Right cardiac atrium (tissue), 5 donors: ENCODE data around the gene NEK1. TPM values are rescaled to one million over a fixed set of nuclear protein-coding genes. Genes with fewer than 3 reads are reported as not detected.

Experiments used
- ATAC-seq, 2 donors: fragments of 200-7000 bp; cut with Tn5 transposase; one replicate each; pipeline versions ENCODE4 v1.8.0 to v1.9.1; 2020; ENCODE audit warnings: moderate library complexity in 2 of 2, mild to moderate bottlenecking in 1 of 2
- DNase-seq, 3 donors: peaks; one replicate each; pipeline ENCODE4 v3.0.0-alpha.2; 2020
- H3K27ac ChIP-seq: one replicate; pipeline ENCODE4 v1.5.1; 2013; ENCODE audit warnings: mild to moderate bottlenecking, low read length, control low read depth, moderate library complexity
- H3K27me3 ChIP-seq: one replicate; pipeline ENCODE4 v1.6.1; 2013; ENCODE audit not compliant: control insufficient read depth, insufficient read depth
- H3K4me1 ChIP-seq: one replicate; pipeline ENCODE4 v1.6.1; 2013; ENCODE audit warnings: low read length; ENCODE audit not compliant: control insufficient read depth, insufficient read depth
- H3K4me3 ChIP-seq: one replicate; pipeline ENCODE4 v1.5.1; 2013; ENCODE audit warnings: low read length, control low read depth
- H3K9me3 ChIP-seq: one replicate; pipeline ENCODE4 v1.6.1; 2013; ENCODE audit warnings: low read length; ENCODE audit not compliant: control insufficient read depth
- WGBS: extraction: QIAGEN DNeasy Blood & Tissue Kit; methylation state at CpG from one replicate; pipeline ENCODE4 v1.1.7; 2013; 5-methylcytosine and 5-hydroxymethylcytosine counted together
- intact Hi-C, 4 donors: fragments of 100-400 bp; cut with DNase I; formaldehyde crosslinking; loops; one replicate each; pipeline versions ENCODE4 v1.11.0 to v1.14.0; 2022 to 2023
- long read RNA-seq, 4 donors: library from polyadenylated mRNA; unstranded; transcript quantifications; one replicate each; pipeline ENCODE4 v2.0.0, GENCODE V29; 2020 to 2021
- polyA plus RNA-seq: library from polyadenylated mRNA; stranded (reverse); fragments of 200-250 nt; gene quantifications from one replicate; pipeline ENCODE4 v1.2.3, GENCODE V29; 2013
- total RNA-seq, 4 donors: library from RNA; stranded (reverse); fragmentation: NEBNext Ultra II Directional; extraction: Animal tissue kit (Norgen Biotek cat#: 25700); gene quantifications; one replicate each; pipeline ENCODE4 v1.2.1, GENCODE V29; 2021
- donor health status: healthy with polysubstance abuse.
- donor health status: DM: no; HTN: yes; CAD: no.
- donor health status: DM: no; HTN: no; CAD: no.
- donor health status: DM: no; HTN: yes; CAD: no; lungs with severe emphysema.
- donor health status: DM: yes; HTN: yes; CAD: no.

Gene NEK1
- 10 to 100 TPM; 13.6 to 16.9 (median 15.2) TPM for total RNA-seq
- polyA plus RNA-seq, result 5.5 TPM
- long read RNA-seq, donor 1, full-length matches to known transcripts, result 1 of 26 reads
- long read RNA-seq, donor 1, partial matches to known transcripts, result 17 of 26 reads
- long read RNA-seq, donor 1, other reads (novel, unspliced or antisense), result 8 of 26 reads
- long read RNA-seq, donor 2, partial matches to known transcripts, result 1 of 2 reads
- long read RNA-seq, donor 2, other reads (novel, unspliced or antisense), result 1 of 2 reads
- long read RNA-seq, donor 3, partial matches to known transcripts, result 35 of 43 reads
- long read RNA-seq, donor 3, other reads (novel, unspliced or antisense), result 8 of 43 reads
- long read RNA-seq, donor 4, partial matches to known transcripts, result 2 of 3 reads
- long read RNA-seq, donor 4, other reads (novel, unspliced or antisense), result 1 of 3 reads

- H3K4me3 ChIP-seq, result peak within 1 kb of the TSS; percentile 60
- under 1% methylated on average over 61 of the region's 61 CpGs for WGBS
- H3K27me3 ChIP-seq, result no peaks in the 10 kb centered on the region
- peak within 1 kb of the TSS; percentile 76 for H3K27ac ChIP-seq
- peak; percentile 92 to 96 (median 96) for DNase-seq
- intact Hi-C loops, result no loop called here
- no peaks in the 10 kb centered on the region for H3K4me1 ChIP-seq
- peak; percentile 99 for ATAC-seq
- H3K9me3 ChIP-seq, result no peaks in the 10 kb centered on the region
Measured at GRCh38 chr4:169611991-169612870, at the start of gene NEK1. TSS of gene NEK1 (minus strand) at chr4:169612583. CDS start at chr4:169602630, 9,953 bp downstream.

DNA sequence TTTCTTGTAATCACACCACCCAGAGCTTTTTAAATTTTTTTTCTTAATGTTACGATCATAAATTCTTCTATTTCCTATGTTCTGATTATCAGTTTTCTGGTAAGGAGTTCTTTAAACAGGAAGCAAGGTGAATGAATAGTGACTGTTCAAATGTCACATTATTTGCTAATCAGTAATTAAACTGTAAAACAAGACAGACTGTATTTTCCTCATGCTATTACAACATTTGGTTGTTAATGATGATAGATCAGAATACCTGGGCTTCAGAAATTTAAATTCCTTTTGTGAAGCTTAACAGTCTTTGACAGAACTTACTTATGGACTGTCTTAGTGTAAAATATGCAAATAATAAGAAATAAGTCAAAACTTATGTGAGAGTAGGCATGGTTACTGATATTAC is 49.4 kb upstream of the NEK1 start:
- Histone ChIP-seq H3K4me1 (peaks cover 4% of the 10 kb centered on the region), H3K4me3 (peak overlapping the region; percentile 50), H3K27me3 (no peaks in the 10 kb centered on the region), H3K27ac (no peak overlapping the region), H3K9me3 (no peaks in the 10 kb centered on the region)
- ATAC-seq, result no peak
- WGBS, result 71% methylated on average over 1 of the region's 1 CpG
- DNase-seq, result no peak
- intact Hi-C loops, result loop anchor here in 2 of 4 donors (5.0 kb wide), 1 partner anchor 39 kb away; the partner anchor contains the start of gene CLCN3 (in 2 of the 2)

DNA sequence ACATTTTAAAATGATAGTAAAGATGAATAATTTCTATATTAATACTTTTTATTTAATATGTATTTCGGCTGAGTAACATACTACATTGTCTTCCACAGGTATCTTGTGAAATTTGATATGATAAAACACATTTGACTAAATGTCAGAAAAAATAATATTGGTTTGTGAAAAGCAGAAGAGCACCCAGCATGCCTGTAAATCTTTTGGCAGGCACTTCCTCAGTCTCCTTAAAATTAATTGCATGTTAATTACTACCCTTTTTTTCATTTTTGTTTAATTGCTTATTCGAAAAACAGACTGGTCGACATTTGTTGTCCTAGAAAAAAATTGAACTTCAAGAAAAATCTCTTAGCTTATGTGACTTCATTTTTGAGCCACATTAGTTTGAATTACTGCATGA is 48.5 kb upstream of the NEK1 start:
- H3K9me3 ChIP-seq, result no peaks in the 10 kb centered on the region
- intact Hi-C loops, result loop anchor here in 2 of 4 donors (5.0 kb wide), 1 partner anchor 39 kb away; the partner anchor contains the start of gene CLCN3 (in 2 of the 2)
- DNase-seq, result no peak
- H3K4me3 ChIP-seq, result peak overlapping the region; percentile 86
- no peaks in the 10 kb centered on the region for H3K27me3 ChIP-seq
- WGBS, result 50% methylated on average over 3 of the region's 3 CpGs
- H3K4me1 ChIP-seq, result peaks cover 6% of the 10 kb centered on the region
- no peak for ATAC-seq
- H3K27ac ChIP-seq, result no peak overlapping the region

- H3K4me3 ChIP-seq, result peak overlapping the region; percentile 86
- 3% methylated on average over 14 of the region's 14 CpGs for WGBS
- peak; percentile 64 to 83 (median 73) for DNase-seq
- H3K27me3 ChIP-seq, result no peaks in the 10 kb centered on the region
- peak; percentile 98 to 100 for ATAC-seq
- H3K4me1 ChIP-seq, result peaks cover 6% of the 10 kb centered on the region
- no peaks in the 10 kb centered on the region for H3K9me3 ChIP-seq
- H3K27ac ChIP-seq, result peak overlapping the region; percentile 96
- intact Hi-C loops, result loop anchor here in 3 of 4 donors (5.0 kb wide), 1 partner anchor 38 kb away; the partner anchor contains the start of gene CLCN3 (in 3 of the 3)
Measured at GRCh38 chr4:169659716-169660670, 47.6 kb upstream of the NEK1 start.

GRCh38 chr4:169658975-169659715 is 46.8 kb upstream of the NEK1 start:
- Histone ChIP-seq H3K9me3 (no peaks in the 10 kb centered on the region), H3K4me3 (peak overlapping the region; percentile 86), H3K27me3 (no peaks in the 10 kb centered on the region), H3K27ac (no peak overlapping the region), H3K4me1 (peaks cover 6% of the 10 kb centered on the region)
- intact Hi-C loops, result loop anchor here in 1 of 4 donors (5.0 kb wide), 1 partner anchor 37 kb away; the partner anchor contains the start of gene CLCN3
- no peak for DNase-seq
- ATAC-seq, result no peak
- 55% methylated on average over 6 of the region's 6 CpGs for WGBS

- Histone ChIP-seq H3K27me3 (no peaks in the 10 kb centered on the region), H3K27ac (no peak overlapping the region), H3K9me3 (no peaks in the 10 kb centered on the region), H3K4me1 (peaks cover 4% of the 10 kb centered on the region), H3K4me3 (no peak overlapping the region)
- intact Hi-C loops, result loop anchor here in 1 of 4 donors (5.0 kb wide), 1 partner anchor 36 kb away; the partner anchor contains the start of gene CLCN3
- ATAC-seq (no peak), DNase-seq (no peak)
- WGBS, result 88% methylated on average over 2 of the region's 2 CpGs
Measured at GRCh38 chr4:169658196-169658595, 45.8 kb upstream of the NEK1 start.

DNA sequence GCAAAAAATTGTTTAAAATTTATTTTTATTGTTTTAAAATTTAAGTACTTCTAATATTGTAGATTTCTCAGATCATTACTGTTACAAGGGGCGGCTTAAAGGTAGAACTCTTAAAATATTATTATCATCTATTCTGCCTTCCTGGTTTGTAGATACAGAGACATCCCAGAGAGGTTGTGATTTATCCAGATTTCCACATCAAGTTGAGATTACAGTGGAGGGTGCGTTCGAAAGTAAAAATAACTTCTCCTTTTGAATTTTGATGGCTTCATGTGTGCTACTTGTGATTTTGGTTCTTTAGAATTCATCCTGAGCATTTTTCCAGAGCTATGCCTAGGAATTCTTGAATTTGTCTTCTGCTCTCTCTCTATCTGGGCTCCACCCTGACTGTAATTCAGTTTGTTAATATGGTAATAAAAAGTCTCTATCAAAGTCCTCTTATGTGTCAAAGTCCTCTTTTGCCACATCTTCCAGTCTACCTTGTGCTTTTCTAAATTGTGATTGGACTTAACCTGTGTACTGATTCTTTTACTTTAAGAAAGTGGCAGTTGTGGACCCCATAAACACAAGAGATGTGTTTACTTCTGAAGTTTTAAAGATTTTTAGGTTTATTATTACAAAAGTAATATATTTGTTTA is 45.2 kb upstream of the NEK1 start:
- Histone ChIP-seq H3K27me3 (no peaks in the 10 kb centered on the region), H3K9me3 (no peaks in the 10 kb centered on the region), H3K4me3 (no peak overlapping the region), H3K27ac (no peak overlapping the region), H3K4me1 (peaks cover 4% of the 10 kb centered on the region)
- DNase-seq, result no peak
- 73% methylated on average over 3 of the region's 3 CpGs for WGBS
- ATAC-seq, result no peak
- intact Hi-C loops, result loop anchor here in 1 of 4 donors (5.0 kb wide), 1 partner anchor 35 kb away; the partner anchor contains the start of gene CLCN3

DNA sequence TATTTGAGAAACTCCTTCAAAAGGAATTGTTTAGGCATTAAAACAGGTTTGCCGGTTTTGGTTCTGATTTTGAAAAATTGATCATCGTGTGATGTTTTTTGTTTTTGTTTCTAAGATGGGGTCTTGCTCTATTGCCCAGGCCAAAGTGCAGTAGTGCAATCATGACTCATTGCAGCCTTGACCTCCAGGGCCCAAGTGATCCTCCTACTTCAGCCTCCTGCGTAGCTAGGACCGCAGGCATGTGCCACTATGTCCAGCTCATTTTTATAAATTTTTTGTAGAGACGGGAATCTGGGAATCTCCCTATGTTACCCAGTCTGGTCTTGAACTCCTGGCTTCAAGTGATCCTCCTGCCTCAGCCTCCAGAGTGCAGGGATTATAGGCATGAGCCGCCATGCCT is 43.0 kb upstream of the NEK1 start:
- no peak overlapping the region for H3K27ac ChIP-seq
- no peaks in the 10 kb centered on the region for H3K9me3 ChIP-seq
- intact Hi-C loops, result loop anchor here in 1 of 4 donors (5.0 kb wide), 1 partner anchor 33 kb away; the partner anchor contains the start of gene CLCN3
- H3K27me3 ChIP-seq, result no peaks in the 10 kb centered on the region
- peaks cover 4% of the 10 kb centered on the region for H3K4me1 ChIP-seq
- WGBS, result 98% methylated on average over 6 of the region's 6 CpGs
- DNase-seq (no peak), ATAC-seq (no peak)
- no peak overlapping the region for H3K4me3 ChIP-seq

DNA sequence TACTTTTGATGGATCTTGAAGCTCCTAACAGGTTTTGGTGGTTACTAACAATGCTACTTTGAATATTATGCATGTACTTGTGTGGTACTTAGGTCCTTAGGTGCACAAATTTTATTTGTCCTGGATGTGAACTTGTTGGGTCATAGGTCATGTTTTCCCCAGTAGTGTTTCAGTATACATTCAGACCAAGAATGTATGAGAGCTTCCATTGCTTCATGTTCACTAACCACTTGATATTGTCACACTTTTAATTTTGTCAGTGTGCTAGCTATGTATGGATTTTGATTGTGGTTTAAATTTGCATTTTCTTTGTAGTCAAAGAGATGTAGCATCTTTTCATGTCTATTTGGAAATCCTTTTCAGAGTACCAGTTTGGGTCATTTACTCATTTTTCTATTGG is 40.2 kb upstream of the NEK1 start:
- peaks cover 4% of the 10 kb centered on the region for H3K4me1 ChIP-seq
- H3K9me3 ChIP-seq, result no peaks in the 10 kb centered on the region
- no peaks in the 10 kb centered on the region for H3K27me3 ChIP-seq
- H3K27ac ChIP-seq, result no peak overlapping the region
- no peak overlapping the region for H3K4me3 ChIP-seq
- ATAC-seq (no peak), DNase-seq (no peak)
- intact Hi-C loops, result no loop called here
